ENCODE data around the gene SETD6.

DNA sequence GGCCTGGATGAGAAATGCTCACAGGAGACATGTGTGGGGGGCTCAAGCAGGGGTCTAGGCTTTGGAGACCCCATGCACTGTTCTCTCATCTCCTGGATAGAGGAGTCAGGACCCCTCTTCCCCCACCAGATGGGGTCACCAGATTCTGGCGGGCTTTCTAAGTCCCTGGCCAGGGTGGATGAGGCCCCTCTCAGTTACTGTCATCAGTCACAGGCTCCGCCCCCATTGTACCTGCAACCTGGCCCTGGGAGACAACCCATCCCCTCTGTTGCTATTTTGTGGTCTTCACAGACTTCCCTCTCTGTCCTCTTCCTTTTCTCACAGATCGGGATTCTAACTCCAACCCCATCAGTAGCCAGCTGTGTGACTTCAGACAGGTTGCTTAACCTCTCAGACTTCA lies 48.9 kb upstream of the SETD6 start:
- TF ChIP-seq, protein P1, sequence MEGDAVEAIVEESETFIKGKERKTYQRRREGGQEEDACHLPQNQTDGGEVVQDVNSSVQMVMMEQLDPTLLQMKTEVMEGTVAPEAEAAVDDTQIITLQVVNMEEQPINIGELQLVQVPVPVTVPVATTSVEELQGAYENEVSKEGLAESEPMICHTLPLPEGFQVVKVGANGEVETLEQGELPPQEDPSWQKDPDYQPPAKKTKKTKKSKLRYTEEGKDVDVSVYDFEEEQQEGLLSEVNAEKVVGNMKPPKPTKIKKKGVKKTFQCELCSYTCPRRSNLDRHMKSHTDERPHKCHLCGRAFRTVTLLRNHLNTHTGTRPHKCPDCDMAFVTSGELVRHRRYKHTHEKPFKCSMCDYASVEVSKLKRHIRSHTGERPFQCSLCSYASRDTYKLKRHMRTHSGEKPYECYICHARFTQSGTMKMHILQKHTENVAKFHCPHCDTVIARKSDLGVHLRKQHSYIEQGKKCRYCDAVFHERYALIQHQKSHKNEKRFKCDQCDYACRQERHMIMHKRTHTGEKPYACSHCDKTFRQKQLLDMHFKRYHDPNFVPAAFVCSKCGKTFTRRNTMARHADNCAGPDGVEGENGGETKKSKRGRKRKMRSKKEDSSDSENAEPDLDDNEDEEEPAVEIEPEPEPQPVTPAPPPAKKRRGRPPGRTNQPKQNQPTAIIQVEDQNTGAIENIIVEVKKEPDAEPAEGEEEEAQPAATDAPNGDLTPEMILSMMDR (conservative IDR thresholded peaks at IDR 0.05 in 1 of 2, IDR thresholded peaks at IDR 0.05 in 1 of 2; ENCODE audit: extremely low read depth in 1 of 2, insufficient read depth in 1 of 2, low read depth in 1 of 2, low read length in 2 of 2), result no peak
- TF ChIP-seq EZH2 (IDR thresholded peaks at IDR 0.05; ENCODE audit: borderline replicate concordance, low read length), result no peak
